Measurements from ENCODE around the gene TMEM212.
"Not testable (repeated sequence)": the region's sequence is repeated elsewhere in the genome, so short reads cannot be mapped to it uniquely, and the experiment has no call there.

TMEM212 gene

GRCh38 chr3:171896316-171896715, 53.2 kb downstream of the TMEM212 start:
- no peak for FAIRE-seq

- FAIRE-seq: no peak
These were observed 55.0 kb downstream of the TMEM212 start for GRCh38 chr3:171898192-171898591.

- no peak for FAIRE-seq
These were observed 57.3 kb downstream of the TMEM212 start for GRCh38 chr3:171900446-171900845.

GRCh38 chr3:171901615-171902312, 58.6 kb downstream of the TMEM212 start:
- no peak for FAIRE-seq

- FAIRE-seq: no peak
These were observed 61.7 kb downstream of the TMEM212 start for GRCh38 chr3:171904829-171905228.

- FAIRE-seq: not testable (repeated sequence)
These were observed 63.4 kb downstream of the TMEM212 start for GRCh38 chr3:171906503-171906902.

- FAIRE-seq: no peak
These were observed 64.0 kb downstream of the TMEM212 start for GRCh38 chr3:171906951-171907676.

- FAIRE-seq: no peak
These were observed 64.6 kb downstream of the TMEM212 start for GRCh38 chr3:171907761-171908160.

- FAIRE-seq: no peak
These were observed 65.6 kb downstream of the TMEM212 start for GRCh38 chr3:171908731-171909130.

Measured in A204.1 (cell line).